A549 (cell line): Measurements from ENCODE around the gene EIF3B. TPM values are rescaled to one million over a fixed set of nuclear protein-coding genes. Genes with fewer than 3 reads are reported as not detected.
A peak's percentile ranks its signal among the peaks of the same experiment; 100 is the strongest.
"Not testable (repeated sequence)": the region's sequence is repeated elsewhere in the genome, so short reads cannot be mapped to it uniquely, and the experiment has no call there.

Experiments
- ATAC-seq, 2 experiments: fragments of 200-7000 bp in 1 of 2; fragments of >200 bp in 1 of 2; cut with Nextera tagmentation in 1 of 2; cut with Tn5 transposase in 1 of 2; 3 replicates each; pipeline versions ENCODE4 v1.8.0 to v1.9.1; 2018 to 2020; ENCODE audit warnings: mild to moderate bottlenecking in 1 of 2, moderate library complexity in 1 of 2
- CTCF ChIA-PET: fragments of 300-600 bp; sonication (Branson Sonifier 250); formaldehyde crosslinking; extraction: SDS; loops from one replicate; lab custom pipeline; 2021; ENCODE audit warnings: antibody characterized with exemption, inconsistent platforms; lab: Yijun Ruan, JAX
- POLR2A ChIA-PET: fragments of 350-600 bp; formaldehyde crosslinking; extraction: SDS; loops from one replicate; lab custom pipeline; 2021; ENCODE audit warnings: antibody characterized with exemption, inconsistent platforms; lab: Yijun Ruan, JAX
- DNase-seq, 2 experiments: peaks; one replicate each; pipeline versions ENCODE4 v3.0.0 to v3.0.0-alpha.2; 2011 to 2016; ENCODE audit warnings: low read depth in 1 of 2, low spot score in 1 of 2
- FAIRE-seq: peaks from 2 replicates; lab custom pipeline; 2011; peaks lifted over from hg19 to GRCh38; lab: Jason Lieb, UNC
- H3K27ac ChIP-seq, 2 experiments: fragments of >200 bp; sonication (Bioruptor Twin); formaldehyde crosslinking; 3 replicates each; pipeline ENCODE4 v1.5.1; 2016 to 2017
- H3K4me1 ChIP-seq: fragments of >200 bp; sonication (Bioruptor Twin); formaldehyde crosslinking; 3 replicates; pipeline ENCODE4 v1.6.1; 2016
- H3K4me2 ChIP-seq: fragments of >200 bp; sonication (Bioruptor Twin); formaldehyde crosslinking; 3 replicates; pipeline ENCODE4 v1.6.1; 2016
- H3K4me3 ChIP-seq: fragments of >200 bp; sonication (Bioruptor Twin); formaldehyde crosslinking; 3 replicates; pipeline ENCODE4 v1.5.1; 2016
- H3K9me3 ChIP-seq: fragments of >200 bp; sonication (Bioruptor Twin); formaldehyde crosslinking; 3 replicates; pipeline ENCODE4 v1.6.1; 2016
- BHLHE40 ChIP-seq: IDR thresholded peaks from 2 replicates; pipeline ENCODE4 v1.6.1; 2012; ENCODE audit warnings: low read depth, low read length, inconsistent platforms
- EHF ChIP-seq: fragments of 250-450 bp; sonication (Bioruptor Pico); IDR thresholded peaks from 2 replicates; pipeline ENCODE4 v1.5.0; 2020; ENCODE audit warnings: mild to moderate bottlenecking
- EP300 ChIP-seq, 2 experiments: fragments of >200 bp; sonication (Bioruptor Twin); formaldehyde crosslinking; IDR thresholded peaks; 2 replicates in 1 of 2; 3 replicates in 1 of 2; pipeline ENCODE4 v1.6.1; 2016 to 2017
- FOSB ChIP-seq: fragments of 250-450 bp; sonication (Bioruptor Pico); IDR thresholded peaks from 2 replicates; pipeline ENCODE4 v1.5.0; 2020; ENCODE audit warnings: mild to moderate bottlenecking, moderate library complexity
- FOXS1 ChIP-seq: fragments of 250-450 bp; sonication (Bioruptor Pico); IDR thresholded peaks from 2 replicates; pipeline ENCODE4 v1.5.0; 2020; ENCODE audit warnings: mild to moderate bottlenecking, moderate library complexity
- HOXB5 ChIP-seq: fragments of 250-450 bp; sonication (Bioruptor Pico); IDR thresholded peaks from 2 replicates; pipeline ENCODE4 v1.5.0; 2020; ENCODE audit warnings: mild to moderate bottlenecking, moderate library complexity
- JUN ChIP-seq, 2 experiments: fragments of >200 bp; sonication (Bioruptor Twin); formaldehyde crosslinking; IDR thresholded peaks; 2 replicates in 1 of 2; 3 replicates in 1 of 2; pipeline ENCODE4 v1.6.1; 2016 to 2017
- KDM5A ChIP-seq: fragments of 200-600 bp; sonication (generic); IDR thresholded peaks from 2 replicates; pipeline ENCODE4 v1.6.1; 2016; ENCODE audit warnings: antibody characterized with exemption, mild to moderate bottlenecking
- MAX ChIP-seq: IDR thresholded peaks from 2 replicates; pipeline ENCODE4 v1.6.1; 2012
- MAZ ChIP-seq: fragments of 150-350 bp; IDR thresholded peaks from 2 replicates; pipeline ENCODE4 v1.6.1; 2014; ENCODE audit warnings: antibody characterized with exemption, low read depth, low read length, borderline replicate concordance
- MYC ChIP-seq: IDR thresholded peaks from 2 replicates; pipeline ENCODE4 v1.6.1; 2012; ENCODE audit warnings: mild to moderate bottlenecking, inconsistent platforms, low read length, improper control_type of control experiment, borderline replicate concordance
- NFE2L2 ChIP-seq: fragments of 150-350 bp; conservative IDR thresholded peaks from 2 replicates; pipeline ENCODE4 v1.6.1; 2014; ENCODE audit warnings: low read length
- PHF8 ChIP-seq: fragments of 200-600 bp; sonication (generic); IDR thresholded peaks from 2 replicates; pipeline ENCODE4 v1.6.1; 2016; ENCODE audit warnings: low read depth, mild to moderate bottlenecking, antibody characterized with exemption, moderate library complexity, borderline replicate concordance
- POLR2A ChIP-seq: IDR thresholded peaks from 2 replicates; pipeline ENCODE4 v1.6.1; 2012; ENCODE audit warnings: mild to moderate bottlenecking, low read length
- POLR2AphosphoS2 ChIP-seq: conservative IDR thresholded peaks from 2 replicates; pipeline ENCODE4 v1.6.1; 2012; ENCODE audit warnings: low read length, improper control_type of control experiment, inconsistent platforms
- WGBS: methylation state at CpG from one replicate; pipeline ENCODE4 v1.1.6; 2017; ENCODE audit errors: missing lambda C conversion rate; 5-methylcytosine and 5-hydroxymethylcytosine counted together
- polyA plus RNA-seq, 4 experiments: library from polyadenylated mRNA; depleted of rRNA in 3 of 4; stranded (reverse); fragments of >200 nt; fragmentation: RNase III in 1 of 4; extraction: RNeasy Plus Mini Kit Qiagen cat#74134 plus additional on column Dnase treatment in 1 of 4; gene quantifications; 2 replicates in 3 of 4; 3 replicates in 1 of 4; pipeline ENCODE4 v1.2.3, GENCODE V29; 2011 to 2017

Gene EIF3B
- polyA plus RNA-seq, 2 of the 4 experiments (the other 2 are of a cell fraction), result 207 to 219 TPM

GRCh38 chr7:2330493-2330892 lies 24.1 kb upstream of the EIF3B start (continued):
- TF ChIP-seq MAZ (no peak), FOSB (no peak)

GRCh38 chr7:2331707-2332106 lies 22.9 kb upstream of the EIF3B start:
- TF ChIP-seq POLR2A (no peak), POLR2AphosphoS2 (no peak), MYC (no peak), FOXS1 (CRISPR knock-in tag) (no peak), EHF (CRISPR knock-in tag) (no peak)
- CTCF ChIA-PET, result interaction anchor here (3.2 kb wide), 1 partner anchor 16 kb away, joined by 20 read pairs; no protein-coding TSS in a partner anchor
- H3K4me2 ChIP-seq, result no peak overlapping the region
- no peaks in the 10 kb centered on the region for H3K4me1 ChIP-seq
- no peak for ATAC-seq
- no peak for FAIRE-seq
- H3K9me3 ChIP-seq, result no peaks in the 10 kb centered on the region
- WGBS, result 88% methylated on average over 6 of the region's 6 CpGs
- no peak overlapping the region for H3K27ac ChIP-seq
- H3K4me3 ChIP-seq, result no peak overlapping the region
- no peak for DNase-seq
- POLR2A ChIA-PET, result no interaction called here

GRCh38 chr7:2332606-2333231 lies 21.9 kb upstream of the EIF3B start:
- CTCF ChIA-PET, result interaction anchor here (0.6 to 3.2 kb wide), 2 partner anchors 15 to 100 kb away, joined by 3 to 20 read pairs; no protein-coding TSS in a partner anchor
- H3K9me3 ChIP-seq, POLR2A ChIA-PET, H3K27ac ChIP-seq, H3K4me1 ChIP-seq, DNase-seq, H3K4me2 ChIP-seq, FAIRE-seq, ATAC-seq, H3K4me3 ChIP-seq: not testable (repeated sequence)
- 76% methylated on average over 4 of the region's 4 CpGs for WGBS

GRCh38 chr7:2336626-2337299 lies 17.9 kb upstream of the EIF3B start:
- no peaks in the 10 kb centered on the region for H3K4me1 ChIP-seq
- TF ChIP-seq EP300 (IDR thresholded peaks at IDR 0.05) (no peak), POLR2AphosphoS2 (no peak), POLR2A (no peak), MAZ (no peak), JUN (IDR thresholded peaks at IDR 0.05) (no peak), MAX (no peak), KDM5A (no peak), PHF8 (no peak), BHLHE40 (no peak), EHF (CRISPR knock-in tag) (no peak), NFE2L2 (no peak), HOXB5 (no peak), MYC (no peak)
- TF ChIP-seq, all 56 proteins: peak for 0
- POLR2A ChIA-PET, result no interaction called here
- no peak for DNase-seq
- Histone ChIP-seq H3K4me3 (no peak overlapping the region), H3K4me2 (no peak overlapping the region), H3K9me3 (no peaks in the 10 kb centered on the region), H3K27ac (no peak overlapping the region)
- no peak for FAIRE-seq
- no peak for ATAC-seq
- CTCF ChIA-PET, result interaction anchor here (0.6 to 2.4 kb wide), 6 partner anchors 11 to 832 kb away, joined by 3 to 13 read pairs (median 4); partner anchors contain the start of gene INTS1
- 93% methylated on average over 20 of the region's 20 CpGs for WGBS

- H3K4me1 ChIP-seq, FAIRE-seq, DNase-seq, H3K27ac ChIP-seq, H3K4me3 ChIP-seq, H3K9me3 ChIP-seq, H3K4me2 ChIP-seq, POLR2A ChIA-PET: not testable (repeated sequence)
- CTCF ChIA-PET, result interaction anchor here (0.7 to 5.0 kb wide), 47 partner anchors 9 to 789 kb away, joined by 3 to 32 read pairs (median 4); partner anchors contain the start of genes MRM2 and NUDT1
- 91% methylated on average over 15 of the region's 15 CpGs for WGBS
- ATAC-seq, result peak in 1 of 2 experiments; percentile 57; a peak in 3 of 6 replicates
Observed at GRCh38 chr7:2347351-2348063, 7.1 kb upstream of the EIF3B start.
